Gastrocnemius medialis (tissue), 4 donors: ENCODE data around the gene PARD3B.

Experiments used
- CTCF ChIP-seq, 5 experiments: fragments of 450-650 bp in 3 of 5; fragments of 200-600 bp in 2 of 5; sonication (generic) in 2 of 5; IDR thresholded peaks in 4 of 5; conservative IDR thresholded peaks in 1 of 5; 1 replicate in 4 of 5; 2 replicates in 1 of 5; pipeline ENCODE4 v1.5.1; 2016 to 2019; ENCODE audit warnings: antibody characterized with exemption in 5 of 5, mild to moderate bottlenecking in 3 of 5, moderate library complexity in 3 of 5
- POLR2A ChIP-seq, 2 donors: fragments of 450-650 bp; IDR thresholded peaks; one replicate each; pipeline ENCODE4 v1.6.1; 2017; ENCODE audit warnings: antibody characterized with exemption in 2 of 2, mild to moderate bottlenecking in 2 of 2, moderate library complexity in 2 of 2

GRCh38 chr2:205270689-205271088 is 725.4 kb downstream of the PARD3B start:
- TF ChIP-seq CTCF (IDR thresholded peaks at IDR 0.05 in 4 of 5, conservative IDR thresholded peaks at IDR 0.05 in 1 of 5) (no peak), POLR2A (IDR thresholded peaks at IDR 0.05) (no peak)
